ENCODE data around the gene GAP43.

Gene GAP43

DNA sequence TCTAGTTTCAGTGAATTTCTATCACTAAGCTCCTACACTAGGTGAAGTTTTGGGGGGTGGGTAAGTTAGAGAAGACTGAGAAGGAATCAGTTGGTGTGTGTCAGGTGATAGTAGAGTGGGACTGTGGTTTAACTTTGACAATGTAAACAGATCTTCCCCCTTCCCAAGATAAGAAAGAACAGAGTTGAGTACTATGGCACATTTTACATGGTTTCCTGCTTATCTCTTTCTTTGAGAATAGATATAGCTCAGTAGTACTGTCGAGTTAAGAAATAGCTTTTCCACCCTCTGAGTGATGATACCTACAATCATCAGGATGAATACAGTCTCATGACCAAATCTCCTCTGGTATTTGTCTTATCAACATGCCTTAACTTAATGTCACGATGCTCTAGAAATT is 42.8 kb downstream of the GAP43 start:
- Histone ChIP-seq H4K20me1 (ENCODE audit: low read depth, low read length) (no peaks in the 10 kb centered on the region), H3K36me3 (ENCODE audit: low read length) (no peaks in the 10 kb centered on the region), H3K79me2 (ENCODE audit: insufficient read depth, low read length) (no peaks in the 10 kb centered on the region), H3K4me2 (ENCODE audit: low read depth, low read length, poor library complexity, severe bottlenecking) (no peak overlapping the region), H3K4me3 (ENCODE audit: insufficient read depth, low read length, poor library complexity, severe bottlenecking) (no peak overlapping the region), H3K27me3 (ENCODE audit: low read length) (no peaks in the 10 kb centered on the region), H2AFZ (ENCODE audit: low read depth, low read length, severe bottlenecking) (no peak overlapping the region), H3K27ac (ENCODE audit: low read depth, low read length) (no peak overlapping the region), H3K9me2 (replicated peaks; ENCODE audit: insufficient read depth, low read length) (no peaks in the 10 kb centered on the region), H3F3A (ENCODE audit: insufficient read depth) (no peaks in the 10 kb centered on the region), H3K9me3 (ENCODE audit: insufficient read depth, low read length) (no peaks in the 10 kb centered on the region), H3K9ac (ENCODE audit: low read length) (no peak overlapping the region)
- TF ChIP-seq, protein P1, sequence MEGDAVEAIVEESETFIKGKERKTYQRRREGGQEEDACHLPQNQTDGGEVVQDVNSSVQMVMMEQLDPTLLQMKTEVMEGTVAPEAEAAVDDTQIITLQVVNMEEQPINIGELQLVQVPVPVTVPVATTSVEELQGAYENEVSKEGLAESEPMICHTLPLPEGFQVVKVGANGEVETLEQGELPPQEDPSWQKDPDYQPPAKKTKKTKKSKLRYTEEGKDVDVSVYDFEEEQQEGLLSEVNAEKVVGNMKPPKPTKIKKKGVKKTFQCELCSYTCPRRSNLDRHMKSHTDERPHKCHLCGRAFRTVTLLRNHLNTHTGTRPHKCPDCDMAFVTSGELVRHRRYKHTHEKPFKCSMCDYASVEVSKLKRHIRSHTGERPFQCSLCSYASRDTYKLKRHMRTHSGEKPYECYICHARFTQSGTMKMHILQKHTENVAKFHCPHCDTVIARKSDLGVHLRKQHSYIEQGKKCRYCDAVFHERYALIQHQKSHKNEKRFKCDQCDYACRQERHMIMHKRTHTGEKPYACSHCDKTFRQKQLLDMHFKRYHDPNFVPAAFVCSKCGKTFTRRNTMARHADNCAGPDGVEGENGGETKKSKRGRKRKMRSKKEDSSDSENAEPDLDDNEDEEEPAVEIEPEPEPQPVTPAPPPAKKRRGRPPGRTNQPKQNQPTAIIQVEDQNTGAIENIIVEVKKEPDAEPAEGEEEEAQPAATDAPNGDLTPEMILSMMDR (IDR thresholded peaks at IDR 0.05; ENCODE audit: insufficient read depth, low read length, poor library complexity, severe bottlenecking) = no peak

DNA sequence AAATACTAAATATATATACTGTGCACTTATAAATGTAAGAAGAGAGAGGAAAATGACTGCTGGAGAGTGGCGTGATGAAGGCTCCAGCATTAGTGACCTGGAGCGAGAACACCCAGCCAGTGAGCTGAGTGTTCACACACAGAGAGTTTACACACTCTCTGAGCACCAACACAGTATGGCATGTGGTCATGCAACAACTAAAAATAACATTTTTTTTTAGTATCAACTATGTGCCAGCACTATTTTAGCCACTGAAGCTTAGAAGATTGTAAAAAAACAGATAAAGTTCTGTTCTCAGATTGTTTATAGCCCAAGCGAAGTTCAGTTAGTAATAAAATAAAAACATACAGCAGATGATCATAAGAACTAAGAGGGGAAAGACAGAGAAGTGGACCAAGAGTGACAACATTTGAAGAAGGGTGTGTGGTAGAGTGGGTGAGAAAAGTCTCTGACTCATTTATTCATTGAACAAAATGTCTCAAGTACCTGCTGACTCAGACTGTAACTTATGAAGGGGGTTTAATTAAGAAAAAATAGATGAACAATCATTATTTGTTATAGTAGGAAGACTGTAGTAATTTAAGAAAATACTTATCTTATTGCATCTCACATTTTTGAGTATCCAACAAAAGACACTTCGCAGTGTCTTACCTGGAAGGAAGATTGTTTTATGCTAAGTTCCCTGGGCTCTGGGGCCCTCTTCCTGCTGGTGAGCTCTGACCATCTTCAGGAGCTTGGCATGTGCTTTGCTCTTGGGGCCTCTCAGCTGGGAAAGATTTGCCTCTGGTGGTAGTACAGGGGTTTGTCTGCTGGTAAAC is 43.8 kb downstream of the GAP43 start:
- Histone ChIP-seq H3K9me2 (replicated peaks; ENCODE audit: insufficient read depth, low read length) (no peaks in the 10 kb centered on the region), H2AFZ (ENCODE audit: low read depth, low read length, severe bottlenecking) (no peak overlapping the region)
- TF ChIP-seq EZH2phosphoT487 (conservative IDR thresholded peaks at IDR 0.05; ENCODE audit: low read length) = no peak
- TF ChIP-seq, protein P1 (IDR thresholded peaks at IDR 0.05; ENCODE audit: insufficient read depth, low read length, poor library complexity, severe bottlenecking) = no peak

DNA sequence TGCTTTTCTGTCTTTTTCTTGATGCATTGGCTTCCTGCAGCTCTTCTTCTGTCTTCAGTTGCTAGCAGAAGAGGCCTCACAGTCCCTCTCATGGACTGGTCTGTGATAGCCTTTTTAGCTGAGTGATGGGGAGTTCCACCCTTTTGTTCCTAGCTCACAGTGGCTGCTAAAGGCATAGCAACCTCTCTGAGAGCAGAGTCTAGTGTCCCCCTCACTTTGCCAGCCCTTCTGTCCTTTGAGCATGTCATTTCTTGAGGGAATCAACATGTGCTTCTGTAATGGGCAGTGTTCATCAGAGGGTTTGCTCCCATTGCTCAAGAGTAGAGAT is 44.4 kb downstream of the GAP43 start:
- no peak overlapping the region for H3K27ac ChIP-seq (ENCODE audit: low read depth, low read length)
- no peak overlapping the region for H3K4me2 ChIP-seq (ENCODE audit: low read depth, low read length, poor library complexity, severe bottlenecking)
- H2AFZ ChIP-seq (ENCODE audit: low read depth, low read length, severe bottlenecking) = no peak overlapping the region

More for the DNA sequence above, 43.8 kb downstream of the GAP43 start:
- no peak overlapping the region for H3K4me2 ChIP-seq (ENCODE audit: low read depth, low read length, poor library complexity, severe bottlenecking)
- no peak overlapping the region for H3K9ac ChIP-seq (ENCODE audit: low read length)
- no peaks in the 10 kb centered on the region for H3K9me3 ChIP-seq (ENCODE audit: insufficient read depth, low read length)
- H3K27ac ChIP-seq (ENCODE audit: low read depth, low read length) = no peak overlapping the region
- no peaks in the 10 kb centered on the region for H4K20me1 ChIP-seq (ENCODE audit: low read depth, low read length)
- H3F3A ChIP-seq (ENCODE audit: insufficient read depth) = no peaks in the 10 kb centered on the region
- H3K79me2 ChIP-seq (ENCODE audit: insufficient read depth, low read length) = no peaks in the 10 kb centered on the region
- H3K27me3 ChIP-seq (ENCODE audit: low read length) = no peaks in the 10 kb centered on the region
- H3K4me3 ChIP-seq (ENCODE audit: insufficient read depth, low read length, poor library complexity, severe bottlenecking) = no peak overlapping the region
- H3K36me3 ChIP-seq (ENCODE audit: low read length) = no peaks in the 10 kb centered on the region

More for the DNA sequence above, 44.4 kb downstream of the GAP43 start:
- Histone ChIP-seq H4K20me1 (ENCODE audit: low read depth, low read length) (no peaks in the 10 kb centered on the region), H3K9ac (ENCODE audit: low read length) (no peak overlapping the region), H3K9me3 (ENCODE audit: insufficient read depth, low read length) (no peaks in the 10 kb centered on the region), H3K9me2 (replicated peaks; ENCODE audit: insufficient read depth, low read length) (no peaks in the 10 kb centered on the region), H3K4me3 (ENCODE audit: insufficient read depth, low read length, poor library complexity, severe bottlenecking) (no peak overlapping the region), H3K36me3 (ENCODE audit: low read length) (no peaks in the 10 kb centered on the region), H3K79me2 (ENCODE audit: insufficient read depth, low read length) (no peaks in the 10 kb centered on the region), H3F3A (ENCODE audit: insufficient read depth) (no peaks in the 10 kb centered on the region), H3K27me3 (ENCODE audit: low read length) (no peaks in the 10 kb centered on the region)
- TF ChIP-seq EZH2phosphoT487 (conservative IDR thresholded peaks at IDR 0.05; ENCODE audit: low read length) = no peak
- TF ChIP-seq, protein P1 (IDR thresholded peaks at IDR 0.05; ENCODE audit: insufficient read depth, low read length, poor library complexity, severe bottlenecking) = no peak
